Esophagus squamous epithelium (tissue), 4 donors: ENCODE data around the gene ICA1L.

ENCODE experiments used
- CTCF ChIP-seq, 6 experiments: fragments of 450-650 bp in 4 of 6; fragments of 200-600 bp in 2 of 6; sonication (generic) in 2 of 6; IDR thresholded peaks; one replicate each; pipeline ENCODE4 v1.5.1; 2016 to 2019; ENCODE audit warnings: antibody characterized with exemption in 6 of 6, mild to moderate bottlenecking in 4 of 6, moderate library complexity in 4 of 6
- POLR2A ChIP-seq, 4 donors: fragments of 450-650 bp; IDR thresholded peaks; one replicate each; pipeline ENCODE4 v1.6.1; 2017; ENCODE audit warnings: antibody characterized with exemption in 4 of 4, mild to moderate bottlenecking in 4 of 4, moderate library complexity in 3 of 4

GRCh38 chr2:202757339-202757738 is 114.2 kb downstream of the ICA1L start:
- no peak for TF ChIP-seq CTCF (IDR thresholded peaks at IDR 0.05)
- TF ChIP-seq POLR2A (IDR thresholded peaks at IDR 0.05), result no peak
